Ammon's horn (tissue), 1 donor: ENCODE measurements around the gene U2AF2.
A peak's percentile ranks its signal among the peaks of the same experiment; 100 is the strongest.

Source experiments
- DNase-seq: peaks from one replicate; pipeline ENCODE4 v3.0.0-alpha.2; 2016; ENCODE audit warnings: low spot score

U2AF2 gene

DNA sequence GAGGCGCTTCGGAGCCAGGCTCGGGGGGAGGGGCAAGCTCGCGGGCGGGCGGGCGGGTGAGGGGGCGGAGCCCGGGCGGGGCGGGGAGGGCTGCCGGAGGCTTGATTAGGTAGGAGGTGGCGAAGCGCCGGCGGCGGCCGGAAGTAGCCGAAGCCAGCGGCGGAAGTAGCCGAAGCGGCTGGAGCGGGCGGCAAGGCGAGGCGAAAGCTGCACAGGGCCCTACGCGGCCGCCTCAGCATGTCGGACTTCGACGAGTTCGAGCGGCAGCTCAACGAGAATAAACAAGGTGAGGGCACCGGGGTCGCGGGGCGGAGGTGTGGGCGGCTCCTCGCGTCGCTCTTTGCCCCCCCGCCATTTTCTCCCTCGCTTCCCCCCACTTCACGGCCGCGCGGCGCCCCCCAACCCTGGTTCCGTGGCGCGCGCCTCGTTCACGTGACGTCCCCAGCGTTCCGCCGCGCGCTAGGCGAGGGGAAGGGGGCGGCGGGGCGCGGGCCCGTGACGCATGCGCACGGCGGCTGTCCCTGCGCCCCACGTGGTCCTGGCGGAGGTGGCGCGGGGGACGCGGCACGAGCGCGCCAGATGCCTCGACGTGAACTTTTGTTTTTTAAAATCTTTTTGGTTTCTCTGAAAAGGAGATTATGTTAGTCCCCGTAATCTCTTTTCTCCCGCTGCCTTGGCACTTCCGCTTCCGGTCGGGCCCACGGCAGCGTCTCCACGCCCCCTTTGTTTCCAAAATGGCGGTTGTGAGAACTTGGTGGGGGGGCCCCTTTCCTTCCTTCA is at the start of gene U2AF2:
U2AF2 (plus strand) TSS at position 168 of the 780 bp plus-strand sequence; CDS start at position 238, 70 bp downstream.
- peak; percentile 93 for DNase-seq

DNA sequence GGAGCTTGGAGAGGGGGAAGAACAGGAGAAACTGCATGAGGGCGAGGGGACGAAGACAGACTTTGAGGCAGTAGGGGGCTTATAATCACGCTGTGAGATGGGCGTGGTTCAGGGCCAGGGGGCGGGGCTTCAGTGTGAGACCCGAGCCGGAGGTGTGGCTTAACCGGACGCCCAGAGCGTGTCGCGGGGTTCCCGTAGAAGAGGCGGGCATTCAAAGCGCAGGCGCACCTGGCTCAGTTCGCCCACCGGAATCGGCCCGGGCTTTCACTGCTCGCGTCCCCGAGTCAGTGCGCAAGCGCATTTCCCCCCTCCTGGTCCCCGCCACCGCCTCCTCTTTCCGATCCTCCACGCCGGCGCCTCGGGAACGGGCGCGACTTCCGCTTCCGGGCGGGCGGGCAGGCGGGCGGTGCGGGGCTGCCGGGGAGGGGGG is 49.6 kb upstream of the U2AF2 start:
- DNase-seq: peak; percentile 94

DNA sequence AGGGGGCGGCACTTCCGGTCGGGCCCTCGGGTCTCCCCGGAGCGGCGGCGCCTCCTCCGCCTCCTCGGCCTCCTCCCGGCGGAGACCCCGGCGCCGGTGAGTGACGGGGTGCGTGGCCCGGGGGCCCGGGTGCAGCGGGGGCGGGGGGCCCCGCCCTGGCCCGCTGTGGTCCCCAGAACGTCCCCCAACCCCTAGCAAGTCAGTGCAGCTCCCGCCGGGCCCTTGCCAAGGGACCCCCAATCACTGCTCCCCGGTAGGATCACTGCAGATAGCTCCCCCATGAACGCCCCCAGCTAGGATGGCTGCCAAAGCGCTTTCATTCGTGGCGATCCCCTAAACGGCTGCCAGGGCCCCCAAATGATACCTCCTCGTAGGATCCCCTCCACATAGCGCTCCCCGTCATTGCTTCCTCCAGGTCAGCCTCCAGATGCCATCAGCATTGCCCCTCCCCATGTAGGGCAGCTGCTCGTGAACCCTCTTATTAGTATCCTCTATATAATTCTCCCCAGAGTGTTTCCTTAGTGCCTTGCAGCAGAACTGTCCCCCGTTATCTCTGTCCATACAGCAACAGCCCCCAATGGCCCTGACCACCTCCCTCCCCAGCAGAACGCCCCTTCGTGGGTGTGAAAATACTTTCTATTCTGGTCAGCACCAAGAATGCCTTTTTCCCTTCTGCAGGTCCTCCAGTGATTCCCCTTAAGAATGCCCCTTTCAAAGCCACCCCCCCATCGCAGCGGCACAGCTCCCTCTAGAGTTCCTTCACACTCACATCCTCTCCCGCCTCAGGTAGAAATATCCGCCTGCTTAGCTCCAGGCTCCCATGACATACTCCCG is 49.0 kb upstream of the U2AF2 start, which contains the start of gene ZNF865:
ZNF865 (plus strand) TSS at position 11 of the 834 bp plus-strand sequence. CDS start 7,972 bp downstream, outside the sequence.
- peak; percentile 87 for DNase-seq

DNA sequence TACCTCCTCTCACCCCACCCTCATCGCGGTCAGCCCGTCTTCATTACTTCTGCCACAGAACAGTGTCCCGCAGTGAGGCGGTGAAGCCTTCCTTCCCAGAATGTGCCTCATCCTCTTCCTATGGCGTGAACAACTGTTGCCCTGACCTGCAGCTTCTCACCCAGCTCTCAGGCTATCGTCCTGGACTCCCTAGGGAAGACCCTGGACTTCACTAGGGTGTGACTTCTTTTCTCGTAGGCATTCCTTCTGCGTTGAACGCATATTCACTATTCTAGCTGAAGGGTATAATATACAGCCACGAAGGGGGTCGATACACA is 48.4 kb upstream of the U2AF2 start:
- DNase-seq: no peak

DNA sequence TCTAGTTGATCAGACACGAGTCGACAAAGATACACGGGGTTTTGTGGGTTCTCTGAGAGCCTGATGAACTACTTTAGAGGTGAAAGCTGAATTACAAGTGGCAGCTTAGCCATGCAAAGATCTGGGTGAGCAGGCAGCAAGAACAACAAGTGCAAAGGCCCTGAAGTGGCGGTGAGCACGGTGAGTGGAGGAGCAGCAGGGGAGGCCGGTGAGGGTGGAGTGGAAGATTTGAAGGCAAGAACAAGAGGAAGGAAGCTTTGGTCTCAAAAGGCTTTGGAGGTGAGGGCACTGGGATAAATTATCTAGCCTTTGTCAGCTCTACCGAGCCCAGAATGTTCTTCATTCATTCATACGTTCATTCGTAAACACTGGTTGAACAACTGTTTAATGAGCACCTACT is 48.0 kb upstream of the U2AF2 start:
- no peak for DNase-seq

DNA sequence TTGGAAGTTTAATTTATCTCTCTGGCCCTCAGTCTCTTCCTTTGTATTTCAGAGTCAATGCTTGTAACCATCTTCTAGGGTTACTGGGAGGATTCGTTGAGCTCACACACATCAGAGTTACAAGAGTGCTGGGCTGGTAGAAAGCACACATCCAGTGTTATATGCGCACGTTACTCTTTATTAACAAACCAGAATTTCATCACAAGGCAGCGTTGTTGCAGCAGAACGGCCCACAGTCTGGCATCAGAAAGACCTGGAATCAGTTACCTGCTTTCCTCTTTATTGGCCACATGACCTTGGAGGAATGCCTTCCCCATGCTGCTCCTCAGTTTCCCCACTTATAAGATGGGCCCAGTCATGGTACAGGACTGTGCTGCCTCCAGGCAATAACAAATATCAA is 45.5 kb upstream of the U2AF2 start:
- no peak for DNase-seq

DNA sequence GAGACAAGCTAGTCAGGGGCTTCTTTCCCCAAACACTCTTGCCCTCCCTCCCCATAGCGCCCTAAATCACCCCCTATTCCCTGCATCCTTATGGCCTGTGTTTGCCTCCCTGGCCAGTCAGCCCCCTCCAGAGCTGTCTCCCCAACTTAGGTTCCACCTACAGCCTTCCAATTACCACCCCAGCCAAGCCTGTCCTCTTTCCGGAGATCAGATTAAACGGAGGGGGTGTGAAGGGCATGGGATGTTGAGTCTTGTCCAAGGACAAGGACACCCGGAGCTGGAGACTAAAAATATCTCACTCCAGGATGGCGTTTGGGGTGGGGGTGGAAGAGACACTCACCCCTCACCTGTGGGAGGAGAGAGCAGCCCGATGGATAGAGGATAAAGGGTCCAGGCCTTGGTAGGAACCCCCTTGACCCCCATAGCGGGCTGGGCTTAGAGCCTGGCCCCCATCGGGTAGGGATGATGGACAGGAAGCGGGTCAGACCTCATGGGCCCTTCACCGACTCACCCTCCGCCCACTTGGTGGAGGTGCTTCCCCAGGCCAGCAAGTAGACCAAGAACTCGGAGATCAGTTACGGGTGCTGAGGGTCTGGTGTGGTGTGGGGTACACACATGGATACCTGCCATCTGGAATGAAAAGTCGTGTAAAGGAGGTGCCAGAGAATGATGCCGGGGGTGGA is 43.4 kb upstream of the U2AF2 start:
- no peak for DNase-seq

DNA sequence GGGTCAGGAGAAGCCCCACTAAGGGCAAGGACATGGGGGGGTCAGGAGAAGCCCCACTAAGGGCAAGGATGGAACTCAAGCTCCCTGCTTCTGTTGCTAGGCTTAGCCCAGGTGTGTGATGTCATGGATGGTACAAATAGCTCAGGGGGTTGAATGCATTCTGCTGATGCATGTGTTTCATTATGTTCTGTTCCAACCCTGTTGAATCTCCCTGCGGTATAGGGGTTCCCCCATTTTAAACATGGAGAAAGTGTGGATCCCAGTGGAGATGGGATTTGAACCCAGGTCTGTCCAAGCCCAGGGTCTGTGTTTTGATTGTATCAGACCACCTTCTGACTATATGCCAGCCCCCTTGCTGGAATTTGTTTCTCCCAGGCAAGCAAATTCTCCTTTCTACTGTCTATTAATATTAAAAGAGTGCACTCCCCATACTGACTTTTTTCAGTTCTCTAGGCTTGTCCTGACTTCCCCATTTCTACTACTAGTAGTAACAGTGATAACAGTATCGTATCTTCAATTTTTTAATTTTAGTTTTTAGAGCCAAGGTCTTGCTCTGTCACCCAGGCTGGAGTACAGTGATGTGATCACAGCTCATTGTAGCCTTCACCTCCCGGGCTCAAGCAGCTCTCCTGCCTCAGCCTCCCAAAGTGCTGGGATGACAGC is 42.7 kb upstream of the U2AF2 start:
- DNase-seq: no peak

DNA sequence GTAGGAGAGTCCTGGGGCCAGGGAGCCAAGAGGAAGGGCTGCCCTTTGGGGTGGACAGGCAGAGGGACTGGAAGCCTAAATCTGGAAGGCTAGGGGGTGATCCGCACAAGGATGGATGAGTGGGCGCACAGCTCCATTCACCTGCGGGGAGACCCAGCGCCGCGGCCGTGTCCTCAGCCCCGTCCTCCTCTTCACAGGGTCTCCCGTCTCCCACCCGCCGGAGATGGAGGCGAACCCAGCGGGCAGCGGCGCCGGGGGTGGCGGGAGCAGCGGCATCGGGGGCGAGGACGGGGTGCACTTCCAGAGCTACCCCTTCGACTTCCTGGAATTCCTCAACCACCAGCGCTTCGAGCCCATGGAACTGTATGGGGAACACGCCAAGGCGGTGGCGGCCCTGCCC is 41.4 kb upstream of the U2AF2 start:
- DNase-seq: no peak

DNA sequence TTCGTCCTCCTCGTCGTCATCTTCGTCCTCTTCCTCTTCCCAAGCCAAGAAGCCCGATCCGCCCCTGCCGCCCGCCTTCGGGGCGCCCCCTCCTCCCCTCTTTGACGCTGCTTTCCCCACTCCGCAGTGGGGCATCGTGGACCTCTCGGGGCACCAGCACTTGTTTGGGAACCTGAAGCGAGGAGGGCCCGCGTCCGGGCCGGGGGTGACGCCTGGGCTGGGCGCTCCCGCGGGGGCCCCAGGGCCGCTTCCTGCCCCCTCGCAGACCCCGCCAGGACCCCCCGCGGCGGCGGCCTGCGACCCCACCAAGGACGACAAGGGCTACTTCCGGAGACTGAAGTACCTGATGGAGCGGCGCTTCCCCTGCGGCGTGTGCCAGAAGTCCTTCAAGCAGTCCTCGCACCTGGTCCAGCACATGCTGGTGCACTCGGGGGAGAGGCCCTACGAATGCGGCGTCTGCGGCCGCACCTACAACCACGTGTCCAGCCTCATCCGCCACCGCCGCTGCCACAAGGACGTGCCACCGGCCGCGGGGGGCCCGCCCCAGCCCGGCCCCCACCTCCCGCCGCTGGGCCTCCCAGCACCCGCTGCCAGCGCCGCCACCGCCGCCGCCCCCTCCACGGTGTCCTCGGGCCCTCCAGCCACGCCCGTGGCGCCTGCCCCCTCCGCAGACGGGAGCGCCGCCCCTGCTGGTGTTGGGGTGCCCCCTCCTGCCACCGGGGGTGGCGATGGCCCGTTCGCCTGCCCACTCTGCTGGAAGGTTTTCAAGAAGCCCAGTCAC is 40.7 kb upstream of the U2AF2 start:
- DNase-seq: no peak

DNA sequence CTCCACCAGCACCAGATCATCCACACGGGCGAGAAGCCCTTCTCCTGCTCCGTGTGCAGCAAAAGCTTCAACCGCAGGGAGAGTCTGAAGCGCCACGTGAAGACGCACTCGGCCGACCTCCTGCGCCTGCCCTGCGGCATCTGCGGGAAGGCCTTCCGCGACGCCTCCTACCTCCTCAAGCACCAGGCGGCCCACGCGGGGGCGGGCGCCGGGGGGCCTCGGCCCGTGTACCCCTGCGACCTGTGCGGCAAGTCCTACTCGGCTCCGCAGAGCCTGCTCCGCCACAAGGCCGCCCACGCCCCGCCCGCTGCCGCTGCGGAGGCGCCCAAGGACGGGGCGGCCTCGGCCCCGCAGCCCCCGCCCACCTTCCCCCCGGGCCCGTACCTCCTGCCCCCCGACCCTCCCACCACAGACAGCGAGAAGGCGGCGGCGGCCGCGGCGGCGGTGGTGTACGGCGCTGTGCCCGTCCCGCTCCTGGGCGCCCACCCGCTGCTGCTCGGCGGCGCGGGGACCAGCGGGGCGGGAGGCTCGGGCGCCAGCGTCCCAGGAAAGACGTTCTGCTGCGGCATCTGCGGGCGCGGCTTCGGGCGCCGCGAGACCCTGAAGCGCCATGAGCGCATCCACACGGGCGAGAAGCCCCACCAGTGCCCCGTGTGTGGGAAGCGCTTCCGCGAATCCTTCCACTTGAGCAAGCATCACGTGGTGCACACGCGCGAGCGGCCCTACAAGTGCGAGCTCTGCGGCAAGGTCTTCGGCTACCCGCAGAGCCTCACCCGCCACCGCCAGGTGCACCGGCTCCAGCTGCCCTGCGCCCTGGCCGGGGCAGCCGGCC is 39.9 kb upstream of the U2AF2 start:
- no peak for DNase-seq

DNA sequence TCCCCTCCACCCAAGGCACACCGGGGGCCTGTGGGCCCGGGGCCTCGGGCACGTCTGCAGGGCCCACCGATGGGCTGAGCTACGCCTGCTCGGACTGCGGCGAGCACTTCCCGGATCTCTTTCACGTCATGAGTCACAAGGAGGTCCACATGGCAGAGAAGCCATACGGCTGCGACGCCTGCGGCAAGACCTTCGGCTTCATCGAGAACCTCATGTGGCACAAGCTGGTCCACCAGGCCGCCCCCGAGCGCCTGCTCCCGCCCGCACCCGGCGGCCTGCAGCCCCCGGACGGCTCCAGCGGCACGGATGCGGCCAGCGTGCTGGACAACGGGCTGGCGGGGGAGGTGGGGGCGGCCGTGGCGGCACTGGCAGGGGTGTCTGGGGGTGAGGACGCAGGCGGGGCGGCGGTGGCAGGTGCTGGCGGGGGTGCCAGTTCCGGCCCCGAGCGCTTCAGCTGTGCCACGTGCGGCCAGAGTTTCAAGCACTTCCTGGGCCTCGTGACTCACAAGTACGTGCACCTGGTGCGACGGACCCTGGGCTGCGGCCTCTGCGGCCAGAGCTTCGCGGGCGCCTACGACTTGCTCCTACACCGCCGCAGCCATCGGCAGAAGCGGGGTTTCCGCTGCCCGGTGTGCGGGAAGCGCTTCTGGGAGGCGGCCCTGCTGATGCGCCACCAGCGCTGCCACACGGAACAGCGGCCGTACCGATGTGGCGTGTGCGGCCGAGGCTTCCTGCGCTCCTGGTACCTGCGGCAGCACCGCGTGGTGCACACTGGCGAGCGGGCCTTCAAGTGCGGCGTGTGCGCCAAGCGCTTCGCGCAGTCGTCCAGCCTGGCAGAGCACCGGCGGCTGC is 39.1 kb upstream of the U2AF2 start:
- DNase-seq: no peak

DNA sequence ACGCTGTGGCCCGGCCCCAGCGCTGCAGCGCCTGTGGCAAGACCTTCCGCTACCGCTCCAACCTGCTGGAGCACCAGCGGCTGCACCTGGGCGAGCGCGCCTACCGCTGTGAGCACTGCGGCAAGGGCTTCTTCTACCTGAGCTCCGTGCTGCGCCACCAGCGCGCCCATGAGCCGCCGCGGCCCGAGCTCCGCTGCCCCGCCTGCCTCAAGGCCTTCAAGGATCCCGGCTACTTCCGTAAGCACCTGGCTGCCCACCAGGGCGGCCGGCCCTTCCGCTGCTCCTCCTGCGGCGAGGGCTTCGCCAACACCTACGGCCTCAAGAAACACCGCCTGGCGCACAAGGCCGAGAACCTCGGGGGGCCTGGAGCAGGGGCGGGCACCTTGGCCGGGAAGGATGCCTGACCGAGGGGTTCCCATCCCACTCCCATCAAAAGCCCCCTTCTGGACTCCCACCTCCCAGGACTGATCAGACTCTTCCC is 38.4 kb upstream of the U2AF2 start:
- no peak for DNase-seq

DNA sequence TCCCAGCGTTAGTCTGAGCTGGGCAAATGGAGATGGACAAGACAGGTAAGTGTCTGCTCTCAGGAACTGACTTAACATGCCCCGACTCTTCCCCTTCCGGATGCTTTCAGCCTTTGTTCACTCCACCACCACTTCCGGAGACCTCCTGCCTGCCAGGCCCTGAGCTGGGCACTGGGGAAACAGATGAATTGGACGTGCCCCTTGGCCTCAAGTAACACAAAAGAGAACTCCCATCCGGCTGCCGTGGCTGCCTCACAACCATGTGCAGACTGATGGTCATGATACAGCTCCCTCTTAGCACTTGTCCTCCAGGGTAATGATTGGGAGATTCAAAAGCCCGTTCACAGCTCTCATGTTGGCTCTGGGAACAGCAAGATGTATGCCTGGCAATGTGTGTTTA is 37.4 kb upstream of the U2AF2 start:
- DNase-seq: no peak

DNA sequence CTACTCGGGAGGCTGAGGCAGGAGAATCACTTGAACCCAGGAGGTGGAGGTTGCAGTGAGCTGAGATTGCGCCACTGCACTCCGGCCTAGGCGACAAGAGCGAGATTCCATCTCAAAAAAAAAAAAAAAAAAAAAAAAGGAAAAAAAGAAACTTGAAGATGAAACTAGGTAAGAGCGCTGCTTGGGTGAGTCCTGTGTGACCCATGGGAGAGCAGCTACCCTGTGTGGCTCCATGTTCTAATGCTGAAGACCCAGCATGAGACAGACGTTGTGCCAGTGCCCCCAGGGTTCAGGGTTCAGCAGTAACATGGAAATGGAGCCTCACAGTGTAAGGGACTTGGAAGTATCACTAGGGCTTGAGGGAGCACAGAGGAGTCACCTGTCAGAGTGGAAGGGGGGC is 36.4 kb upstream of the U2AF2 start:
- no peak for DNase-seq

DNA sequence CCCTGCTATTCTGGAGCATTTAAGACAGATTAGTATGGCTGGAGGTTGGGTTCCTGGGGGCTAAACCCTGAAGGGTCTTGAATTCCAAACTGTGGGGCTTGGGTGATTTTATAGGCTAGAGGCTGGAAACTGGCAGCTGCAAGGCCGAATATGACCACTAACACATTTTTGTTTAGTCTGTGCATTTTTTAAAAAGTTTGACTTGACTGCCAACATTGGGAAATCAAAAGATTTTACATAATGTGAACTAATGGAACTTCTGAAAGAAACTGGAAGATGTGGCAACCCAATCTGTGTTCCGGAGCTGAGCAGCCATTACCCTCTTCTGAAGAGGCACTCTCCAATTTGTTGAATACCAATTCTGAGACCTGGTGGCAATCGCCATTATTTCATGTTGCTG is 35.5 kb upstream of the U2AF2 start:
- DNase-seq: no peak

DNA sequence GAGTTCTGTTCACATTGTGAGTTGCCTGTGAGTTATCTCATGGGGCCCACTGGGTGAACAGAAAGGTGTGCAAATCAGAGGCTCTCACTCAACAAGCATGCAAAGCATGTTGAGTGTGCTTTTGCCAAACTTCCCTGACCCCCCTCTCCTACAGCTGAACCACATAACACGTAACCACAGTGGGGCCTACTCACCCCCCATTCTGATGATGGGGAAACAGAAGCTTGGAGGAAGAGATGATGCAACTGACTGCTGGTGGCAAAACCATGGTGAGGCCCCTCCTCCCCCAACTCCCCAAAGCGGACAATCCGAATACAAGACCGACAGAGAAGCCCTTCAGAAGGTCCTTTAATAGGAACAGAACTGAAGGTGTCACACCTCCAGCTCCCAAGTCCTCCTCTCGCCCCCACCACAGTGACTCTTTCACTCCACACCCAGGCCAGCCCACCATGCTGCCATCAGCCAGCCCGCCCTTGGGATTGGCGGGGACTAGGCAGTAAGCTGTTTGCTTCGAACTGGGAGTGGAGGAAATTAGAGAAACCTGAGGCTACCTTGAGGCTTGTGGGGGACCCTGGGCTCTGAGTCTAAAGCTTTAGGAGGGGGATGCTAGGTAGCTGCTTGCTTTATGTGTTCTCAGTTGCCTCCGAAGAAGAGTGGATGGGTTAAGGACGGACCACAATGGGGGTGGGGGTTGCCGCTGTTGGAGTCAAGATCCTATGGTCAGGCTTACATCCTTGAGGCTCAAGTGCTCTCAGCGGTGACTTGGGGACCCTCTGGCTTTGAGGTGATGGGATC is 34.2 kb upstream of the U2AF2 start:
- DNase-seq: no peak

DNA sequence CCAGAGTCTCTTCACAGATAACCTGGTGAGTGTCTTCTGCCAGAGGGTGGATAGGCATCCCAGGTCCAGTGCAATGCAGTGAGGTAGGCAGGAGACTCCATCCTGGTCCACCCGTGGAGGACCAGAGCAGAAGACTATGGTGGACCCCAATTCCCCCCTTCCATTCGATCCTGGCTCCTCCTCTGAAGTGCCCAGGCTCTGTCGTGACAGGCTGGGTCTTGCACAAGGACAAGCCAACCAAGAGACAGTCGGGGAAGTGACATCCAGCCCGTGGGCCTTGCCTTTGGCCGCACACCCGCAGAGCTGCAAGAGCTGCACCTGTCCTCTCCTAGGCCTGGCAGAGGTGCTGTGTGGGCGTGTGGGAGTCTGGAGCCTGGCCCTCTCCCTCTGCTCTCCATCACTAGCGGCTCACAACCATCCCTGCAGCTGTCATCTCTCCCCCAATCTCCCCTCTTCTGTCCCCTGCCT is 33.6 kb upstream of the U2AF2 start:
- no peak for DNase-seq
